Measurements from ENCODE around the gene PRR14.

DNA sequence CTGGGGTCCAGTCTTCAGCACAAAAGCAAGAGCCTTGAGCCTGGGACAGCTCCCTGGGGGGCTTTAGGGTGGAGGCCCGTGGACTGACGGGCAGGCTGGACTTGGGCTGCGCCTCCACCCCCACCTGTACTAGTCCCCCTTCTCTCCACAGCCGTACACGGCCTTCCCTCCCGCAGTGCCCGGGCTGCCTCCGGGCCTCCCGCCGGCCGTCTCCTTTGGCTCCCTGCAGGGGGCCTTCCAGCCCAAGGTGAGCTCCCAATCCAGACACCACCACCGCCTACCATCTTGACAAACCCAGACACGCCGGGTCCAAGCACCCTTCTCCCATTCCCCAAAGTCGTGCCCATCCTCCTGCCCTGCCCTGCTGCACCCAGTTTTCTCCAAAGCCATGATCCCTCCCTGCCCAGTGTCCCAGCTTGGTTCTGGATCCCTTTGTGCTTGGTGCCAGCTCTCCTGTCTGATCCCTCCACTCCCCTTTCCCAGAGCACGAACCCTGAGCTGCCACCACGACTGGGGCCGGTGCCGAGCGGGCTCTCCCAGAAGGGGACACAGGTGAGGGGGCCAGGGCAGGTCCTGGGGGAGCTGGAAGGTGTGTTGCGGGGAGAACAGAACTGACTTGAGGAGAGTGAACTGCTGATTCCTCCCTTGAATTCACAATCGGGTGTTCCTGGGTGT is 14.5 kb downstream of the PRR14 start:
- TF ChIP-seq, protein P1, sequence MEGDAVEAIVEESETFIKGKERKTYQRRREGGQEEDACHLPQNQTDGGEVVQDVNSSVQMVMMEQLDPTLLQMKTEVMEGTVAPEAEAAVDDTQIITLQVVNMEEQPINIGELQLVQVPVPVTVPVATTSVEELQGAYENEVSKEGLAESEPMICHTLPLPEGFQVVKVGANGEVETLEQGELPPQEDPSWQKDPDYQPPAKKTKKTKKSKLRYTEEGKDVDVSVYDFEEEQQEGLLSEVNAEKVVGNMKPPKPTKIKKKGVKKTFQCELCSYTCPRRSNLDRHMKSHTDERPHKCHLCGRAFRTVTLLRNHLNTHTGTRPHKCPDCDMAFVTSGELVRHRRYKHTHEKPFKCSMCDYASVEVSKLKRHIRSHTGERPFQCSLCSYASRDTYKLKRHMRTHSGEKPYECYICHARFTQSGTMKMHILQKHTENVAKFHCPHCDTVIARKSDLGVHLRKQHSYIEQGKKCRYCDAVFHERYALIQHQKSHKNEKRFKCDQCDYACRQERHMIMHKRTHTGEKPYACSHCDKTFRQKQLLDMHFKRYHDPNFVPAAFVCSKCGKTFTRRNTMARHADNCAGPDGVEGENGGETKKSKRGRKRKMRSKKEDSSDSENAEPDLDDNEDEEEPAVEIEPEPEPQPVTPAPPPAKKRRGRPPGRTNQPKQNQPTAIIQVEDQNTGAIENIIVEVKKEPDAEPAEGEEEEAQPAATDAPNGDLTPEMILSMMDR (conservative IDR thresholded peaks at IDR 0.05; ENCODE audit: low read length), result no peak
- TF ChIP-seq EZH2phosphoT487 (IDR thresholded peaks at IDR 0.05; ENCODE audit: borderline replicate concordance), result no peak

All from Loucy (cell line).